Measurements from ENCODE around the gene OR6B3. TPM values are rescaled to one million over a fixed set of nuclear protein-coding genes. Genes with fewer than 3 reads are reported as not detected.

Gene OR6B3
- total RNA-seq, 2 donors from 2014 or later = not detected

GRCh38 chr2:240078631-240079030, 25.3 kb upstream of the OR6B3 start:
- no peak overlapping the region for H3K4me3 ChIP-seq
- no peaks in the 10 kb centered on the region for H3K27me3 ChIP-seq
- no peaks in the 10 kb centered on the region for H3K4me1 ChIP-seq
- no peak overlapping the region for H3K27ac ChIP-seq
- TF ChIP-seq CTCF (IDR thresholded peaks at IDR 0.05) = no peak
- H3K9me3 ChIP-seq = peaks cover 0 to 34% of the 10 kb centered on the region in 2 donors
- H3K36me3 ChIP-seq = no peaks in the 10 kb centered on the region
- no peak for DNase-seq (ENCODE audit: low spot score)

GRCh38 chr2:240077442-240077841, 24.1 kb upstream of the OR6B3 start:
- no peaks in the 10 kb centered on the region for H3K27me3 ChIP-seq
- no peak overlapping the region for H3K27ac ChIP-seq
- no peak for DNase-seq (ENCODE audit: low spot score)
- no peaks in the 10 kb centered on the region for H3K36me3 ChIP-seq
- TF ChIP-seq CTCF (IDR thresholded peaks at IDR 0.05) = no peak
- no peaks in the 10 kb centered on the region for H3K4me1 ChIP-seq
- H3K9me3 ChIP-seq = peaks cover 0 to 34% of the 10 kb centered on the region in 2 donors
- H3K4me3 ChIP-seq = no peak overlapping the region

DNA sequence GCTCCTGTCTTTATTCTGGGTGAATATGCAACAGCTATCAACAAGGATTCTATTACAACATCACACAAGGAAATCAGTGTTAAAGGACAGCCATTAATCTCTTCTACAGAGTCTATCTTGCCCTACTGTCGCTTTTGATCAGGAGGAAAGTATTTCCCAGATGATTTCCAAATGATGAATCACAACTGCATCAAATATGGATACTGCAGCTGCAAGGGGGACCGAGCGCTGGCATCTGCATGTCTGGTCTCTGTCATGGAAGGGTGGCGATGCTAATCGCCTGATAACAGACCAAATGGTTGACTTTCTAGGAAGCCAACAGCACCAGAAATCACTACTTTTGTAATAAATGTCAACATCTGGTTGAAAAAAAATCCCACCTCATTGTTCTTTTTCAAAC, 21.2 kb upstream of the OR6B3 start:
- no peak overlapping the region for H3K4me3 ChIP-seq
- no peak for TF ChIP-seq CTCF (IDR thresholded peaks at IDR 0.05)
- no peaks in the 10 kb centered on the region for H3K4me1 ChIP-seq
- no peaks in the 10 kb centered on the region for H3K27me3 ChIP-seq
- H3K9me3 ChIP-seq = peaks cover 0 to 34% of the 10 kb centered on the region in 2 donors
- no peaks in the 10 kb centered on the region for H3K36me3 ChIP-seq
- no peak overlapping the region for H3K27ac ChIP-seq
- DNase-seq (ENCODE audit: low spot score) = no peak

DNA sequence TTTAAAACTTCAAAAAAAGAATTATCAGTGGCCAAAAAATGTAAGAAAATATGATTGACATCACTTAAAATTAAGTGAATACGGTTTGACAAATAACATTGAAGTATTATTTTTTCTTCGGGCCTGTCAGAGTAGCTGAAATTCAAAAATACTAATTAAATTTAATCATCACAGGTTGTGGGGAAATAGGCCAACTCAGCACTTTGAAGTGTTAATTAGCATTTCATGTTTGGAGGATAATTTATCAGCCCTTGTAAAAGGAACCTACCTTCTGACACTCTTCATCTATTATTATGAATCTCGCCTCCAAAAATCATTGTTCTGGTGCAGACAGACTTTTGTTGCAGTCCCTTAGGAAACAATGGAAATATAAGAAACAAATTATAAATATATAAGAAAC, 17.6 kb upstream of the OR6B3 start:
- no peak overlapping the region for H3K4me3 ChIP-seq
- no peaks in the 10 kb centered on the region for H3K36me3 ChIP-seq
- H3K9me3 ChIP-seq = peaks cover 0 to 6% of the 10 kb centered on the region in 2 donors
- no peak for DNase-seq (ENCODE audit: low spot score)
- H3K27me3 ChIP-seq = no peaks in the 10 kb centered on the region
- no peaks in the 10 kb centered on the region for H3K4me1 ChIP-seq
- no peak for TF ChIP-seq CTCF (IDR thresholded peaks at IDR 0.05)
- H3K27ac ChIP-seq = no peak overlapping the region

DNA sequence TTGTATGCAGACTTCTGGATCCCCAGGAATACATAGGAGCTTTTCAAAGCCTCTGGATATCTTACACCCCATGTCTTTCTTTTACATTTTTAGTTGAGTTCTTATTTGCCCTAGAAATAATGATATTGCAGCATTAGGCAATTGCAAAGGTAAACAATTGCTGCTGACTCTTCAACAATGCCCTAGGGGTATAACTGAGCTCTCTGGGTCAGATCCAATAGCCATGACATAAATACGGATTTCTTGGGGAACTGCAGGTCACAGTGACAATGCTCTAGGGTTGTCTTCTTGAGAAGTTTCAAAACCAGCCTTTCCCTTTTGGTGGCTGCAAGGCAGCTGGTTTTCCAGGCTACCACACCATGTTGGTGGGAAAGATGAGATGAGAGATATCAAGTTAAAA, 16.5 kb upstream of the OR6B3 start:
- peaks cover 0 to 6% of the 10 kb centered on the region in 2 donors for H3K9me3 ChIP-seq
- DNase-seq (ENCODE audit: low spot score) = no peak
- no peak for TF ChIP-seq CTCF (IDR thresholded peaks at IDR 0.05)
- no peak overlapping the region for H3K4me3 ChIP-seq
- no peaks in the 10 kb centered on the region for H3K36me3 ChIP-seq
- no peak overlapping the region for H3K27ac ChIP-seq
- no peaks in the 10 kb centered on the region for H3K4me1 ChIP-seq
- H3K27me3 ChIP-seq = no peaks in the 10 kb centered on the region

- H3K4me1 ChIP-seq = no peaks in the 10 kb centered on the region
- no peaks in the 10 kb centered on the region for H3K36me3 ChIP-seq
- peaks cover 0 to 6% of the 10 kb centered on the region in 2 donors for H3K9me3 ChIP-seq
- H3K4me3 ChIP-seq = no peak overlapping the region
- no peak for TF ChIP-seq CTCF (IDR thresholded peaks at IDR 0.05)
- DNase-seq (ENCODE audit: low spot score) = no peak
- no peak overlapping the region for H3K27ac ChIP-seq
- no peaks in the 10 kb centered on the region for H3K27me3 ChIP-seq
These were observed 14.9 kb upstream of the OR6B3 start for GRCh38 chr2:240068193-240068592.
